SU-DHL-6 (cell line): ENCODE results near the gene FFAR3.

ENCODE experiments used
- EZH2phosphoT487 ChIP-seq: fragments of 200-600 bp; sonication (generic), shearing (Covaris generic); conservative IDR thresholded peaks from 2 replicates; pipeline ENCODE4 v1.6.1; 2018; ENCODE audit warnings: mild to moderate bottlenecking, antibody characterized with exemption, low read length, moderate library complexity, mixed read lengths
- TF ChIP-seq, protein P1 (sequence below): fragments of 200-600 bp; sonication (generic); IDR thresholded peaks from one replicate; pipeline ENCODE4 v1.5.1; 2017; ENCODE audit warnings: antibody characterized with exemption, mild to moderate bottlenecking, low read length, moderate library complexity; ENCODE audit not compliant: insufficient read depth, poor library complexity, severe bottlenecking

DNA sequence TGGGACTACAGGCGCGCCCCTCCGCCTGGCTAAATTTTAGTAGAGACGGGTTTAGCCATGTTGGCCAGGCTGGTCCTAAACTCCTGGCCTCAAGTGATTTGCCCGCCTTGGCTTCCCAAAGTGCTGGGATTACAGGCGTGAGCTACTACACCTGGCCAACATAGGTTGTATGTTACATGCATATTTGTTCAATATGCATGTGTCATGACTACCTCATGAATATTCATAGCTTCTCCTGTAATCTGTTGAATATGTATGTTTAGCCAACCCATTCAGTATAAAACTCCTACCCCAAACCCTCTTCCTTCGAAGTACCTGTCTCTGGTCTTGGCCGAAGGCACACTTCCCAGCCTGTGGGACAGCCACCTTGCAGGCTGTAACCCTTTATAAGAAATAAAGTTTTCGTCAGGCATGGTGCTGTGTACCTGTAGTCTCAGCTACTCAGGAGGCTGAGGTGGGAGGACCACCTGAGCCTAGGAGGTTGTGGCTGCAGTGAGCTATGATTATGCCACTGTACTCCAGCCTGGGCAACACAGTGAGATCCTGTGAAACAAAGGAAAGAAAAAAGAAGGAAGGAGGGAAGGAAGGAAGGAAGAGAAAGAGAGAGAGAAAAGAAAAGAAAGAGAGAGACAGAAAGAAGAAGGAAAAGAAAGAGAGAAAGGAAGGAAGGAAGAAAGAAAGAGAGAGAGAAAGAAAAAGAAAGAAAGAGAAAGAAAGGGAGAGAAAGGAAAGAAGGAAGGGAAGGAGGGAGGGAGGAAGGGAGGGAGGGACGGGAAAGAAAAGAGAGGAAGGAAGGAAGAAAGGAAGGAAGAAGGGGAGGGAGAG, 41.9 kb downstream of the FFAR3 start:
- TF ChIP-seq, protein P1, sequence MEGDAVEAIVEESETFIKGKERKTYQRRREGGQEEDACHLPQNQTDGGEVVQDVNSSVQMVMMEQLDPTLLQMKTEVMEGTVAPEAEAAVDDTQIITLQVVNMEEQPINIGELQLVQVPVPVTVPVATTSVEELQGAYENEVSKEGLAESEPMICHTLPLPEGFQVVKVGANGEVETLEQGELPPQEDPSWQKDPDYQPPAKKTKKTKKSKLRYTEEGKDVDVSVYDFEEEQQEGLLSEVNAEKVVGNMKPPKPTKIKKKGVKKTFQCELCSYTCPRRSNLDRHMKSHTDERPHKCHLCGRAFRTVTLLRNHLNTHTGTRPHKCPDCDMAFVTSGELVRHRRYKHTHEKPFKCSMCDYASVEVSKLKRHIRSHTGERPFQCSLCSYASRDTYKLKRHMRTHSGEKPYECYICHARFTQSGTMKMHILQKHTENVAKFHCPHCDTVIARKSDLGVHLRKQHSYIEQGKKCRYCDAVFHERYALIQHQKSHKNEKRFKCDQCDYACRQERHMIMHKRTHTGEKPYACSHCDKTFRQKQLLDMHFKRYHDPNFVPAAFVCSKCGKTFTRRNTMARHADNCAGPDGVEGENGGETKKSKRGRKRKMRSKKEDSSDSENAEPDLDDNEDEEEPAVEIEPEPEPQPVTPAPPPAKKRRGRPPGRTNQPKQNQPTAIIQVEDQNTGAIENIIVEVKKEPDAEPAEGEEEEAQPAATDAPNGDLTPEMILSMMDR = no peak
- no peak for TF ChIP-seq EZH2phosphoT487
